Fibroblast of pulmonary artery (primary cell): ENCODE measurements around the gene LCN15.
"Not testable (repeated sequence)": the region's sequence is repeated elsewhere in the genome, so short reads cannot be mapped to it uniquely, and the experiment has no call there.

Experiments used
- DNase-seq: peaks from one replicate; pipeline ENCODE4 v3.0.0-alpha.2; 2010; ENCODE audit warnings: low read depth
- H3K4me3 ChIP-seq: replicated peaks from 2 replicates; pipeline ENCODE4 v1.5.1; 2011; ENCODE audit warnings: low read depth, mild to moderate bottlenecking, control low read depth, low read length, moderate library complexity
- TF ChIP-seq, protein P1 (sequence below): IDR thresholded peaks from 2 replicates; pipeline ENCODE4 v1.5.1; 2011; ENCODE audit warnings: mild to moderate bottlenecking, control low read depth, low read length, inconsistent platforms; ENCODE audit errors: missing control alignments

LCN15 gene

DNA sequence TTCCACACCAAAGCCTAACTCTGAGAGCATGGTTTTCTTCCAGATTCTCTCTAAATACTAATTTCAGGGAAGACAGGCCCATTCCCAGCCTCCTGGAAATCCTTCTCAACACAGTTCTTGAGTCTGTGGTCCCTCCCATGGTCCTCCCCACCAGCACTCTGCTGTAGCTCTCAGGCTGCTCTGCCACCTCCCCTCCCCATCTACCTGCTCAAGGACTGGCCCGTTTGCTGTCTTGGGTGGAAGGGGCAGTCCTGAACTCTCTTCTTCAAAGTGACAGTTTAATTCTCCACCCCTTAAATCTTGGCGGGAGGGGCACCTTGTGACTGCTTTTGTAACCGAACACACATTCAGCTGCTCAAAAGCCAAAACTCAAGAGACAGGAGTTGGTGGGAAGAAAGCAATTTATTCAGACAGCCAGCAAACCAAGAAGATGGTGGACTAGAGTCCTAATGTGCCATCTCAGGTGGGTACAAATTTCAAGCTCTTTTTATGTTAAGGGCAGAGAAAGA, 7.6 kb upstream of the LCN15 start:
- DNase-seq, result no peak
- TF ChIP-seq, protein P1, sequence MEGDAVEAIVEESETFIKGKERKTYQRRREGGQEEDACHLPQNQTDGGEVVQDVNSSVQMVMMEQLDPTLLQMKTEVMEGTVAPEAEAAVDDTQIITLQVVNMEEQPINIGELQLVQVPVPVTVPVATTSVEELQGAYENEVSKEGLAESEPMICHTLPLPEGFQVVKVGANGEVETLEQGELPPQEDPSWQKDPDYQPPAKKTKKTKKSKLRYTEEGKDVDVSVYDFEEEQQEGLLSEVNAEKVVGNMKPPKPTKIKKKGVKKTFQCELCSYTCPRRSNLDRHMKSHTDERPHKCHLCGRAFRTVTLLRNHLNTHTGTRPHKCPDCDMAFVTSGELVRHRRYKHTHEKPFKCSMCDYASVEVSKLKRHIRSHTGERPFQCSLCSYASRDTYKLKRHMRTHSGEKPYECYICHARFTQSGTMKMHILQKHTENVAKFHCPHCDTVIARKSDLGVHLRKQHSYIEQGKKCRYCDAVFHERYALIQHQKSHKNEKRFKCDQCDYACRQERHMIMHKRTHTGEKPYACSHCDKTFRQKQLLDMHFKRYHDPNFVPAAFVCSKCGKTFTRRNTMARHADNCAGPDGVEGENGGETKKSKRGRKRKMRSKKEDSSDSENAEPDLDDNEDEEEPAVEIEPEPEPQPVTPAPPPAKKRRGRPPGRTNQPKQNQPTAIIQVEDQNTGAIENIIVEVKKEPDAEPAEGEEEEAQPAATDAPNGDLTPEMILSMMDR, result no peak
- H3K4me3 ChIP-seq, result no peak overlapping the region

GRCh38 chr9:136769710-136770191, 5.4 kb upstream of the LCN15 start:
- DNase-seq, result no peak
- no peak overlapping the region for H3K4me3 ChIP-seq
- TF ChIP-seq, protein P1, result peak; percentile 55

GRCh38 chr9:136766410-136767120, 2.2 kb upstream of the LCN15 start:
- TF ChIP-seq, protein P1, result peak; percentile 18
- DNase-seq, result peak; percentile 60
- H3K4me3 ChIP-seq, result not testable (repeated sequence)

GRCh38 chr9:136765745-136766409, 1.6 kb upstream of the LCN15 start:
- DNase-seq, result not testable (repeated sequence)

DNA sequence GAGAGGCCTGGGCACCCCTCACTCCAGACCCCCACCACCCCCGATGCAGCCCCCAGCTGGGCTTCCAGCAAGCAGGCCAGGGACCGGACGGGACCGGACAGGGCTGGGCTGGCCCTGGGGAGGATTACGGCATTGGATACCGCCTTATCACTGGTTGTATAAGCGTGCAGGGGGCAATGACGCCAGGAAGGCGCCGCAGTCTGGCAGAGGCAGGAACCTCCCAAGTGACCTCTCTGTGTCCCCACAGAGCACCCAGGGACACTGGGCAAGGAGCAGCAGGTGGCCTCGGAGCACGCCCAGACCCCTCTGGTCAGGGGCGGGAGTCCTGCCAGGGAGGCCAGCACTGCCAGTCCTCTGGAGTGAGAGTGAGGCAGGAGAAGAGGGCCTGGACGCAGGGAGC, 723 bp upstream of the LCN15 start:
- H3K4me3 ChIP-seq, result no peak overlapping the region
- TF ChIP-seq, protein P1, result no peak
- DNase-seq, result no peak

More at GRCh38 chr9:136765745-136766409, 1.6 kb upstream of the LCN15 start:
- H3K4me3 ChIP-seq, result not testable (repeated sequence)

DNA sequence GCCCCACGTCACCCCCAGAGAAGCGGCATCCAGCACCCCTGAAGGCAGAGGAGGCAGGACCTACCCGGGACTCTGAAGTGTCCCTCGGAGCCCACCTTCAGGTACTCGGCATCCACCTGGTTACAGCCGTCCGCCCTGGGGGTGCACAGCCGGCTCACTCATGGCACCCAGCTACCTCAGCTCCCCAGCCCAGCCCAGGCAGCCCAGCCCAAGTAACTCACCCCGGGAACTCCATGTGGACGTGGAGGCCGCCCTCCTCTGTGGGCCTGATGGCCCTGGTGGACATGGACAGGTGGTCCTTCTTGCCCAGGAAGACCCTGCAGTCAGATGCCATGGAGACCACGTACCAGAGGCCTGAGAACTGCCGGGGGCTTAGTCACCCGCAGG, 676 bp downstream of the LCN15 start:
- TF ChIP-seq, protein P1, result no peak
- no peak overlapping the region for H3K4me3 ChIP-seq
- no peak for DNase-seq

GRCh38 chr9:136762915-136763648, 1.2 kb downstream of the LCN15 start:
- DNase-seq, result peak; percentile 8
- TF ChIP-seq, protein P1, result no peak
- no peak overlapping the region for H3K4me3 ChIP-seq
